ENCODE results near the gene BTBD9. TPM values are rescaled to one million over a fixed set of nuclear protein-coding genes. Genes with fewer than 3 reads are reported as not detected.

Gene BTBD9
- total RNA-seq, 2 experiments from 2014 or later: 6.2 to 6.4 TPM

GRCh38 chr6:38311201-38311600 is 328.5 kb downstream of the BTBD9 start:
- TF ChIP-seq CTCF (IDR thresholded peaks at IDR 0.05): no peak
- CTCF ChIA-PET: no interaction called here
- peaks cover 4% of the 10 kb centered on the region for H3K4me1 Mint-ChIP-seq (ENCODE audit: low read depth)

DNA sequence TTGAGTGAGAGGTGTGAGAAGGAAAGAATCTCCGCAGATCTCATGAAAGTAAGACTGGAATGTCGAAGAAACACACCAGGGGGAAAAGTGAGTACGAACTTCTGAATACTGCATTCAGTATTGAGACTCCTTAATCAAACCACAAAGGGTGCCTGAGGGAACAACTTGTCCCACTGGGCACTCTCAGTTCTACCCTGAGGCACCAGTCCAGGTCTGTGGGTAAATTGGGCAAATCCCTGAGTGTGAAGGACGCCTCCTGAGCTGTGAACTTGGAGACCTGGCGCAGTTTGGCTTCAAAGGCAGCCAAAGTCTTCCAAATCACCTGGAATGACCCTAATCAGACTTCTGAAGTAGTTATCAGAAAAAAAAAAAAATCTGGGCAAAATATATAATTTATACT is 329.7 kb downstream of the BTBD9 start:
- intact Hi-C loops (cut with micrococcal nuclease): no loop called here
- H3K9me3 Mint-ChIP-seq: no peaks in the 10 kb centered on the region
- H3K36me3 Mint-ChIP-seq (ENCODE audit: low read depth): no peaks in the 10 kb centered on the region
- peaks cover 4% of the 10 kb centered on the region for H3K4me1 Mint-ChIP-seq (ENCODE audit: low read depth)
- ChIA-PET POLR2A (no interaction called here), CTCF (no interaction called here)
- no peak for ATAC-seq
- no peaks in the 10 kb centered on the region for H3K27me3 Mint-ChIP-seq
- no peak for DNase-seq
- no peak overlapping the region for H3K27ac Mint-ChIP-seq
- no peak for TF ChIP-seq CTCF (IDR thresholded peaks at IDR 0.05)
- no peak overlapping the region for H3K4me3 Mint-ChIP-seq

More at GRCh38 chr6:38311201-38311600, 328.5 kb downstream of the BTBD9 start:
- Mint-ChIP-seq H3K36me3 (ENCODE audit: low read depth) (no peaks in the 10 kb centered on the region), H3K27me3 (no peaks in the 10 kb centered on the region), H3K27ac (no peak overlapping the region), H3K4me3 (no peak overlapping the region), H3K9me3 (no peaks in the 10 kb centered on the region)
- ATAC-seq (no peak), DNase-seq (no peak)
- POLR2A ChIA-PET: no interaction called here
- intact Hi-C loops (cut with micrococcal nuclease): no loop called here

DNA sequence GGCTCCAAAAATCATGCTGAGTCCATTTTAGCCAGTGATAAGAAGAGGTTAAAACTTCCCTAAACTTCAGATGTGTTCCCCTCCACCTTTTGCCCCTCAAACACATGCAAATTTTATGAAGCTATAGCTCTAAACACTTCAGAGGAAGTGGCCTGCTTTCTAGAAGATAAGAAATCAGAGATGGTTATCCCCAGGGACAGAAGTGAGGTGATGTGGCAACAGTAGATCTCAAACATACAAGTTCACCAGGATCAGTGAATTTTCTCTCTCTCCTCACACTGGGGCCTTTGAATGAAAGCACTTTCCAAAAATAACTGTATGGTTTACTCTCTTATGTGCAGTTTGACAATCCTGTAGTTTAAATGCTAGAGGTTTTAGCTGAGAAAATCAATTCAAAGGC is 332.0 kb downstream of the BTBD9 start:
- Mint-ChIP-seq H3K4me3 (no peak overlapping the region), H3K36me3 (ENCODE audit: low read depth) (no peaks in the 10 kb centered on the region), H3K9me3 (no peaks in the 10 kb centered on the region), H3K27ac (no peak overlapping the region), H3K27me3 (no peaks in the 10 kb centered on the region), H3K4me1 (ENCODE audit: low read depth) (peaks cover 7% of the 10 kb centered on the region)
- POLR2A ChIA-PET: interaction anchor here (0.6 kb wide), 1 partner anchor 227 kb away, joined by 3 read pairs; no protein-coding TSS in a partner anchor
- CTCF ChIA-PET: interaction anchor here (1.3 kb wide), 1 partner anchor 11 kb away, joined by 3 read pairs; no protein-coding TSS in a partner anchor
- TF ChIP-seq CTCF (IDR thresholded peaks at IDR 0.05): no peak
- no peak for ATAC-seq
- DNase-seq: no peak
- intact Hi-C loops (cut with micrococcal nuclease): no loop called here

DNA sequence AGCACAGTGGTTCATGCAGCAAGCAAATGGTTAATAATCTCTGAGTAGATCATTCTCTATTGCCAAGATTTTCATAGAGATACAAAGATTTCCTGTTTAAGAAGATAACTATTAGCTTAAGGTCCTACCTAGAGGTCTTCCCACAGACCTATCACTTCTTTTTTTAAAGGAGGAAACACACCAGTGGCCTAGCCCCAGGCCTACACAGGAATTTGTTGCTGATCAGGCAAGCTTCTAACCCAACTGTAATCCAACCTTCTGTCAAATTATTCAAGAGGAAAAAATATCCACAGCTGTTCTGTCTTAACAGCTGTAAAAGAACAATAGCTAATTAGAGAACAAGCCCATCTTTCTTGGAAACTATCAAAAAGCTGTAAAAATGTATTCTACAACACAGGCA is 332.8 kb downstream of the BTBD9 start:
- intact Hi-C loops (cut with micrococcal nuclease): no loop called here
- no peaks in the 10 kb centered on the region for H3K27me3 Mint-ChIP-seq
- peaks cover 8% of the 10 kb centered on the region for H3K4me1 Mint-ChIP-seq (ENCODE audit: low read depth)
- H3K4me3 Mint-ChIP-seq: no peak overlapping the region
- no peak overlapping the region for H3K27ac Mint-ChIP-seq
- no peak for TF ChIP-seq CTCF (IDR thresholded peaks at IDR 0.05)
- H3K9me3 Mint-ChIP-seq: no peaks in the 10 kb centered on the region
- CTCF ChIA-PET: interaction anchor here (1.3 kb wide), 1 partner anchor 12 kb away, joined by 3 read pairs; no protein-coding TSS in a partner anchor
- ATAC-seq (no peak), DNase-seq (no peak)
- POLR2A ChIA-PET: no interaction called here
- H3K36me3 Mint-ChIP-seq (ENCODE audit: low read depth): no peaks in the 10 kb centered on the region

GRCh38 chr6:38305995-38306681 is 333.6 kb downstream of the BTBD9 start:
- intact Hi-C loops (cut with micrococcal nuclease): no loop called here
- no peak for TF ChIP-seq CTCF (IDR thresholded peaks at IDR 0.05)
- H3K27ac Mint-ChIP-seq: no peak overlapping the region
- CTCF ChIA-PET: interaction anchor here (1.3 kb wide), 1 partner anchor 13 kb away, joined by 3 read pairs; no protein-coding TSS in a partner anchor
- no peaks in the 10 kb centered on the region for H3K9me3 Mint-ChIP-seq
- DNase-seq: no peak
- no peaks in the 10 kb centered on the region for H3K27me3 Mint-ChIP-seq
- no peaks in the 10 kb centered on the region for H3K36me3 Mint-ChIP-seq (ENCODE audit: low read depth)
- ATAC-seq: no peak
- POLR2A ChIA-PET: no interaction called here
- H3K4me1 Mint-ChIP-seq (ENCODE audit: low read depth): peaks cover 8% of the 10 kb centered on the region
- H3K4me3 Mint-ChIP-seq: no peak overlapping the region
